Tibial nerve (tissue), 4 donors: ENCODE results near the gene SYCP2.
A peak's percentile ranks its signal among the peaks of the same experiment; 100 is the strongest.

Source experiments
- CTCF ChIP-seq, 5 experiments: fragments of 200-600 bp in 3 of 5; fragments of 450-650 bp in 2 of 5; sonication (generic) in 3 of 5; IDR thresholded peaks; one replicate each; pipeline ENCODE4 v1.5.1; 2016 to 2019; ENCODE audit warnings: antibody characterized with exemption in 5 of 5, mild to moderate bottlenecking in 3 of 5, moderate library complexity in 2 of 5
- EP300 ChIP-seq, 2 donors: sonication (generic); formaldehyde crosslinking; IDR thresholded peaks; one replicate each; pipeline ENCODE4 v1.6.1; 2017; ENCODE audit warnings: antibody characterized with exemption in 2 of 2, mild to moderate bottlenecking in 1 of 2
- POLR2A ChIP-seq, 2 donors: fragments of 450-650 bp; IDR thresholded peaks; one replicate each; pipeline ENCODE4 v1.6.1; 2017; ENCODE audit warnings: antibody characterized with exemption in 2 of 2, mild to moderate bottlenecking in 2 of 2, moderate library complexity in 2 of 2

GRCh38 chr20:59966428-59966827 lies 33.0 kb upstream of the SYCP2 start:
- TF ChIP-seq POLR2A (IDR thresholded peaks at IDR 0.05) (no peak), CTCF (IDR thresholded peaks at IDR 0.05) (no peak), EP300 (IDR thresholded peaks at IDR 0.05) (peak in 1 of 2 donors; percentile 62)
